IMR-90 (cell line): ENCODE measurements around the gene PRCP. TPM values are rescaled to one million over a fixed set of nuclear protein-coding genes. Genes with fewer than 3 reads are reported as not detected.

ENCODE experiments used
- ATAC-seq: fragments of 200-7000 bp; cut with Tn5 transposase; 2 replicates; pipeline ENCODE4 v1.9.1; 2020; ENCODE audit warnings: low read depth, mild to moderate bottlenecking, moderate library complexity
- BruUV-seq: library from RNA; stranded (reverse); fragments of 400-500 nt; replicated peaks from 2 replicates; lab custom pipeline; 2021; lab: Mats Ljungman, UMichigan
- CTCF ChIA-PET: fragments of 300-600 bp; formaldehyde crosslinking; extraction: SDS; loops from one replicate; lab custom pipeline; 2021; ENCODE audit warnings: antibody characterized with exemption; lab: Yijun Ruan, JAX
- POLR2A ChIA-PET: fragments of 300-600 bp; sonication (Branson Sonifier 250); formaldehyde crosslinking; loops from one replicate; lab custom pipeline; 2022; ENCODE audit warnings: antibody characterized with exemption; ENCODE audit not compliant: unreplicated experiment; lab: Charles Lee
- DNase-seq: peaks from one replicate; pipeline ENCODE4 v3.0.0; 2013
- H2AFZ ChIP-seq: replicated peaks from 2 replicates; pipeline ENCODE3; 2013; ENCODE audit warnings: low read length, mild to moderate bottlenecking; ENCODE audit not compliant: poor library complexity
- H2AK5ac ChIP-seq: 2 replicates; pipeline ENCODE4 v1.6.1; 2013; ENCODE audit warnings: low read depth, low read length, inconsistent platforms
- H2AK9ac ChIP-seq: replicated peaks from 2 replicates; pipeline ENCODE3; 2013; ENCODE audit warnings: mild to moderate bottlenecking, low read depth, low read length, moderate library complexity; ENCODE audit not compliant: poor library complexity
- H2BK120ac ChIP-seq: 2 replicates; pipeline ENCODE4 v1.6.1; 2013; ENCODE audit warnings: low read depth, low read length, inconsistent platforms
- H2BK15ac ChIP-seq: 3 replicates; pipeline ENCODE4 v1.6.1; 2013; ENCODE audit warnings: low read depth, low read length, inconsistent platforms
- H2BK20ac ChIP-seq: 2 replicates; pipeline ENCODE4 v1.6.1; 2013; ENCODE audit warnings: low read depth, mild to moderate bottlenecking, inconsistent platforms, low read length, moderate library complexity
- H2BK5ac ChIP-seq: 2 replicates; pipeline ENCODE4 v1.6.1; 2013; ENCODE audit warnings: mild to moderate bottlenecking, low read depth, low read length, inconsistent platforms; ENCODE audit not compliant: poor library complexity, severe bottlenecking
- H3K14ac ChIP-seq: replicated peaks from 2 replicates; pipeline ENCODE4 v1.6.1; 2013; ENCODE audit warnings: low read depth, low read length, inconsistent platforms
- H3K18ac ChIP-seq: 2 replicates; pipeline ENCODE4 v1.6.1; 2013; ENCODE audit warnings: low read depth, low read length, control low read depth
- H3K23ac ChIP-seq: 2 replicates; pipeline ENCODE4 v1.6.1; 2013; ENCODE audit warnings: low read depth, low read length, inconsistent platforms
- H3K27ac ChIP-seq: 2 replicates; pipeline ENCODE4 v1.5.1; 2013; ENCODE audit warnings: mild to moderate bottlenecking, control low read depth, low read length; ENCODE audit not compliant: insufficient read depth
- H3K27me3 ChIP-seq: 2 replicates; pipeline ENCODE4 v1.6.1; 2013; ENCODE audit warnings: low read length; ENCODE audit not compliant: control insufficient read depth, insufficient read depth
- H3K36me3 ChIP-seq: 2 replicates; pipeline ENCODE4 v1.6.1; 2013; ENCODE audit warnings: low read length, mixed read lengths; ENCODE audit not compliant: control insufficient read depth, insufficient read depth
- H3K4ac ChIP-seq: 2 replicates; pipeline ENCODE4 v1.6.1; 2013; ENCODE audit warnings: low read depth, low read length, inconsistent platforms
- H3K4me1 ChIP-seq: 2 replicates; pipeline ENCODE4 v1.6.1; 2013; ENCODE audit warnings: low read length, mixed read lengths; ENCODE audit not compliant: control insufficient read depth, insufficient read depth
- H3K4me2 ChIP-seq: 2 replicates; pipeline ENCODE4 v1.6.1; 2013; ENCODE audit warnings: low read depth, mild to moderate bottlenecking, control low read depth, low read length, moderate library complexity
- H3K4me3 ChIP-seq: 2 replicates; pipeline ENCODE4 v1.5.1; 2013; ENCODE audit warnings: low read depth, mild to moderate bottlenecking, control low read depth, low read length, moderate library complexity; ENCODE audit not compliant: insufficient read depth
- H3K56ac ChIP-seq: 2 replicates; pipeline ENCODE4 v1.6.1; 2013; ENCODE audit warnings: low read length, inconsistent platforms; ENCODE audit not compliant: insufficient read depth; ENCODE audit errors: extremely low read depth
- H3K79me1 ChIP-seq, 2 experiments: 2 replicates each; pipeline ENCODE4 v1.6.1; 2013; ENCODE audit warnings: low read length in 2 of 2, inconsistent platforms in 1 of 2, low read depth in 1 of 2
- H3K9ac ChIP-seq: 2 replicates; pipeline ENCODE4 v1.6.1; 2013; ENCODE audit warnings: low read depth, low read length, control low read depth
- H3K9me1 ChIP-seq: 2 replicates; pipeline ENCODE4 v1.6.1; 2013; ENCODE audit warnings: low read length, inconsistent platforms; ENCODE audit not compliant: insufficient read depth
- H3K9me3 ChIP-seq: 2 replicates; pipeline ENCODE4 v1.6.1; 2013; ENCODE audit warnings: low read length; ENCODE audit not compliant: control insufficient read depth, insufficient read depth
- H4K20me1 ChIP-seq: 2 replicates; pipeline ENCODE4 v1.6.1; 2013; ENCODE audit warnings: low read length, inconsistent platforms; ENCODE audit not compliant: insufficient read depth
- H4K5ac ChIP-seq: 2 replicates; pipeline ENCODE4 v1.6.1; 2013; ENCODE audit warnings: mild to moderate bottlenecking, low read depth, low read length, control low read depth
- H4K8ac ChIP-seq, 2 experiments: 2 replicates each; pipeline ENCODE4 v1.6.1; 2013; ENCODE audit warnings: low read depth in 2 of 2, low read length in 2 of 2, control low read depth in 1 of 2, inconsistent platforms in 1 of 2
- H4K91ac ChIP-seq: 2 replicates; pipeline ENCODE4 v1.6.1; 2013; ENCODE audit warnings: low read depth, low read length, inconsistent platforms; ENCODE audit not compliant: insufficient read depth
- FOS ChIP-seq: fragments of 150-350 bp; IDR thresholded peaks from 2 replicates; pipeline ENCODE4 v1.6.1; 2016; ENCODE audit warnings: low read depth, low read length
- WGBS, 2 experiments: methylation state at CpG; one replicate each; pipeline versions ENCODE4 v1.1.5 to v1.1.7; 2013; ENCODE audit warnings: missing lambda C conversion rate in 2 of 2; ENCODE audit not compliant: insufficient read length in 1 of 2; ENCODE audit errors: extremely low coverage in 2 of 2; 5-methylcytosine and 5-hydroxymethylcytosine counted together
- dilution Hi-C: fragments of 300-500 bp; cut with HindIII; formaldehyde crosslinking; loops from one replicate; pipeline ENCODE4 v1.14.3; 2018; ENCODE audit warnings: low sequenced_read_pairs; ENCODE audit not compliant: unreplicated experiment
- in situ Hi-C: fragments of 300-500 bp; cut with MboI; formaldehyde crosslinking; loops from 3 replicates; pipeline ENCODE4 v1.14.3; 2019; ENCODE audit warnings: low sequenced_read_pairs, inconsistent platforms, mixed read lengths
- intact Hi-C: fragments of 100-400 bp; cut with micrococcal nuclease; formaldehyde crosslinking; loops from 2 replicates; pipeline ENCODE4 v1.10.0; 2022
- polyA plus RNA-seq, 3 experiments: library from polyadenylated mRNA; depleted of rRNA; stranded (reverse); fragments of >200 nt; gene quantifications; 2 replicates each; pipeline ENCODE4 v1.2.3, GENCODE V29; 2012; ENCODE audit warnings: low replicate concordance in 1 of 3
- total RNA-seq: library from RNA; depleted of rRNA; stranded (reverse); fragments of >200 nt; gene quantifications from 2 replicates; pipeline ENCODE4 v1.2.3, GENCODE V29; 2012

PRCP gene
- total and polyA plus RNA-seq, 2 of the 4 experiments (the other 2 are of a cell fraction) = 31.7 to 64.9 TPM

GRCh38 chr11:82776377-82776776 lies 123.9 kb downstream of the PRCP start:
- ChIA-PET CTCF (interaction anchor here (0.6 to 2.3 kb wide), 14 partner anchors 10 to 124 kb away, joined by 3 to 13 read pairs (median 6); partner anchors contain the start of gene PRCP), POLR2A (no interaction called here)
- Histone ChIP-seq H3K9me1 (no peaks in the 10 kb centered on the region), H3K14ac (no peak overlapping the region), H3K18ac (no peak overlapping the region), H3K9me3 (no peaks in the 10 kb centered on the region), H3K27ac (no peak overlapping the region), H3K4me1 (no peaks in the 10 kb centered on the region), H3K36me3 (no peaks in the 10 kb centered on the region), H4K91ac (no peak overlapping the region), H4K5ac (no peak overlapping the region), H2BK120ac (no peak overlapping the region), H2BK20ac (no peak overlapping the region), H3K27me3 (no peaks in the 10 kb centered on the region), H2BK15ac (no peak overlapping the region), H3K4me2 (no peak overlapping the region), H2AK5ac (no peak overlapping the region), H3K79me1 (no peaks in the 10 kb centered on the region), H2AK9ac (no peak overlapping the region), H2BK5ac (no peak overlapping the region), H2AFZ (no peak overlapping the region), H3K56ac (no peak overlapping the region), H3K4me3 (no peak overlapping the region), H3K23ac (no peak overlapping the region), H3K9ac (no peak overlapping the region), H4K8ac (no peak overlapping the region), H4K20me1 (no peaks in the 10 kb centered on the region), H3K4ac (no peak overlapping the region)
- TF ChIP-seq FOS = no peak
- intact Hi-C loops = loop anchor here (5.0 kb wide), 1 partner anchor 1046 kb away; no protein-coding TSS in a partner anchor
- in situ Hi-C loops = no loop called here
- WGBS, 2 experiments = no CpG with 5 or more reads among the region's 2 CpGs
- dilution Hi-C loops = no loop called here
- DNase-seq (no peak), ATAC-seq (no peak)
- BruUV-seq = no TSS peak
